Measurements from ENCODE around the gene KIAA1958. TPM values are rescaled to one million over a fixed set of nuclear protein-coding genes. Genes with fewer than 3 reads are reported as not detected.
"Not testable (repeated sequence)": the region's sequence is repeated elsewhere in the genome, so short reads cannot be mapped to it uniquely, and the experiment has no call there.

Gene KIAA1958
- polyA plus RNA-seq, 5 donors, result 7.4 to 14.9 (median 12.9) TPM

DNA sequence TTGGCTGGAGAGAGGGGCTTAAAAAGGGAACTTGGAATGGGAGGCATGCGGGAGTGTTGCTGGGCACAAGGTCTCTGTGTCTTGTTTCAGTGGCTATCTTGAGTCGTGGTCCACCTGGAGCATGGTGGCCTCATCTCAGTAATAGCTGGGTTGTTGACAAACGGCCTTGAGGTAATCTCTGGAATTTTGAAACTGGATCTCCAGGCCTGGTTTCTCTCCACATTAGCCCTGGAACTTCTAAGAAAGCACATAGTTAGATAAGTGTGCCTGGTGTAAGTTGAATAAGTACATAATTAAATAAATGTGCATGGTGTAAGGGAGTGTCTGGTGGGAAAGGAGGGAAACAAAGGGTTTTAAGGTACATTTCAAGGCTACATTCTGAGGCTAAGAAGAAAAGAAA, 169.0 kb downstream of the KIAA1958 start:
- DNase-seq, result no peak

DNA sequence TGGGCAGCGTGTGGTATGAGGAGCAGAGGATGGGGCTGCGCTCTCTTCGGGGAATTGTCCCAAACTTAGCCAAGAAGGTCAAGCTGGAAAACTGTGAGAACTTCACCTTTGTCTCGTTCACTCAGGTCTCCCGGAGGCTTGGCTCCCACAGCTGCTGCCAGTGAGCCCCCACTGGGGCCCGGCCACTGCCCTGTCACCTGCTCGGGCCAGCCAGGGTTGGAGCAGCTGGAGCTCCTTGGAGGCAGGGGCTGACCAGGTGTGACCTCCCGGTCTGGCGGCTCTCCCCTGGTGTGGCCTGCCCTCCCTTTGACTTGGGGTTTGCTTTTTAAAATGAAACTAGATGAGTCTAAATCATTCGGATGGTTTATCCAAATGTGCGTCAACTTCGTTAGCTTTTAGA, 173.3 kb downstream of the KIAA1958 start:
- no peak for DNase-seq

DNA sequence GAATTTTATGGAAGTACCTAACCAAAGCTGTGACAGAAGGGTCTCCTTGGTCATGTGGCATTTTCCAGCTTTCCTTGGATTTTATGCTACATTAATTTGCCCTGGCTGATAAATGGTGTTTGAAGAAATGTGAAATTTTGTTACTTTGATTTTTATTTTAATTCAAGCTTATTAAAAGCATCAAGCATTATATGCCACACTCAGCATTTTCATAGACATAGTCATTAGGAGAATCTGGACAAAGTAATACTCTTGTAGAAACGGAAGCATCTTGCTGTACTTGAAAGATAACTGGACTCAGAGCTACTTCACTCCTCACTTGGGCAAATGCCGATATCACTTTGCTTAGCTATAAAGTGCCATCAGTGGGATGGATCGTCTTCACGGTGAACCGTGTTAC, 177.1 kb downstream of the KIAA1958 start:
- no peak for DNase-seq

DNA sequence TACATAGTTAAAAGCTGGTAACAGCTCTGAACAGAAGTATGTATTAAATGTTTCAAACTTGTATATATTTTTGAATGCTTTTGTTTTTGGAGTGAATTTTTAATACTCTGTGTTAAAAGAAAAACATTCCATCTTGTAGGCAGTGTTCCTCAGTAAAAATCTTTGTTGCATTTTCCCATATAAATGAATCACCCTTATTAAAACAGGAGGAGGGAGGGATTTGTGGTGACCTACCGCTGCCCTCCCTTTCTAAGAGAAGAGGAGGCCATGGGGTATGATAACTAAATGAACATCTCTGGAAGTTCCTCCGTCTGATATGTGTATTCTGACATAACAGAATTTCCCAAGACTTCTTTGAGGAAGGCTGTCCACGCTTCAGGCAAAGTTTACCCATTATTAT, 177.9 kb downstream of the KIAA1958 start:
- no peak for DNase-seq

DNA sequence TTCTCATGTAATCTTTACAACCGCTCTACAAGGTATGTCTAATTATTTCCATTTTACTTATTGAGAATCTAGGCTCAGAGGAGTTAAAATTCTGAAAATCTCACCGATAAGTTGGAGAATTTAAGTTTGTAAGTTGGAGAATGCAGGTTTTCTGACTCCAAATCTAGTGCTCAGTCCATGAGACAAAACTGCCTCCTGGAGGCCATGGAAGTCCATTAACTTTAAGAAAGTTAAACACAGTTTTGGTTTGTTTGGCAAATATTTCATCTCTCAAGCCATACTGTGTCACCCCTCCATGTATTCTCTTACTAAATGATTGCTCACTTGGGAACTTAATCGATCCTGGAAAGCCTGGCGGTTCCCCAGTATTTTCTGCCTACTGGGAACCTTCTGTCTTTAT, 178.7 kb downstream of the KIAA1958 start:
- DNase-seq, result no peak

DNA sequence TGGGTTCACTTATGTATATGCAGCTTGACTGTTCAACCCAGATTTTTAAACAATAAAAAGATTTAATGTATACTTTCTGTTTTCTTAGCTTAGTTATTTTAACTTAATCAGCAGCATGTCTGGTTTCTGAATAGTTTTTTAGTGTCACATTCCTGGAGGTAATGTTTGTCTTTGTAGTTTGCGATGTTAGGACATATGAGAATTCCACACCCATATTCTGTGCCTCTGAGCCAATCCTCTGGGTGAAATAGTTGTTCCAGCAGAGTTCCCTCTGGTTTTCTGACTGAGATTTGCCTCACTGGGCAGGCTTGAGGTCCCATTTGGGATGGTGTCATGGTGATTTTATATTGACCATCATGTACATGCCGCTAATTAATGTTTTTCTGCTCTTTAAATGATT, 182.7 kb downstream of the KIAA1958 start:
- no peak for DNase-seq

DNA sequence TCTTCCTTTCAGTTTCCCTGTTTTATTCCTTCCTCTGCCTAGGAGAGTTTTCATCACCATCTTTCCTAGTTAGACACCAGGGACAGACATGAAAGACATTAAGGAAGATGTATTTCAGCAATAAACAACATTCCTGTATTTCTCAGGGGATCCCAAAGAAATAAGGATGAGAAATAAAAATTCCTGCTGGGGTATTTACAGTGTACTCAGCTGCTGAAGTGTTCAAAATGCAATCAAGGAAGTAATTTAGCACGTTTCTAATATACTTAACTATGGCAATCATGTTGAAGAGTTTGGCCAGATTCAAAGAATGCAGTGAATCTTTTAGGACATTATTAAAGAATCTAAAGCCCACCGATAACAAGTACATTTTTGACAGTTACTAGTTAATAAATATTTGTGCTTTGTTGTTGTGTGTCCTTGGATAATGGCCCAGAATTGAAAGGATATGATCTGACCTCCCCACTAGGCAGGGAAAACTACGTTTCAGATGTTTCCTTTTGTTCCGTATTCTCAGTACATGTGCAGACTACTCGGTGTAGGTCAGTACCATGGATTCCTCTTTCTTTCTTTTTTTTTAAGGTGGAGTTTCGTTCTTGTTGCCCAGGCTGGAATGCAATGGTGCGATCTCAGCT, 184.5 kb downstream of the KIAA1958 start:
- DNase-seq, result peak in 1 of 2 donors; percentile 12

DNA sequence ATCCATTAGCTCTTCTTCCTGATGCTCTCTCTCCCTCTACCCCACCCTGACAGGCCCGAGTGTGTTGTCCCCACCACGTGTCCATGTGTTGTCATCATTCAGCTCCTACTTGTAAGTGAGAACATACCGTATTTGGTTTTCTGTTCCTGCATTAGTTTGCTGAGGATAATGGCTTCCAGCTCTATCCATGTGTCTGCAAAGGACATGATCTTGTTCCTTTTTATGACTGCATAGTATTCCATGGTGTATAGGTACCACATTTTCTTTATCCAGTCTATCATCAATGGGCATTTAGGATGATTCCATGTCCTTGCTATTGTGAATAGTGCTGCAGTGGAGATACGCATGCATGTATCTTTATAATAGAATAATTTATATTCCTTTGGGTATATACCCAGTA, 186.6 kb downstream of the KIAA1958 start:
- DNase-seq, result not testable (repeated sequence)

DNA sequence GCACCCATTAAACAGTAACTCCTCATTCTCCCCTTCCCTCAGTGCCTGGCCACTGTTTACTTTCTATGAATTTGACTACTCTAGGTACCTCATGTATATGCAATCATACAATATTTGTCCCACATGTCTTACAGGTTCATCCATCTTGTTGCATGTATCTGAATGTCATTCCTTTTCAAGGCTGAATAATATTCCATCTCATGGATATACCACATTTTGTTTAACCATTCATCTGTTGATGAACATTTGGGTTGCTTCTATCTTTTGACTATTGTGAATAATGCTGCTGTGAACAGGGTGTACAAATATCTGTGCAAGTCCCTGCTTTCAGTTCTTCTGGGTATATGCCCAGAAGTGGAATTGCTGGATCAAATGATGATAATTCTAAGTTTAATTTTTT, 190.4 kb downstream of the KIAA1958 start:
- no peak for DNase-seq

DNA sequence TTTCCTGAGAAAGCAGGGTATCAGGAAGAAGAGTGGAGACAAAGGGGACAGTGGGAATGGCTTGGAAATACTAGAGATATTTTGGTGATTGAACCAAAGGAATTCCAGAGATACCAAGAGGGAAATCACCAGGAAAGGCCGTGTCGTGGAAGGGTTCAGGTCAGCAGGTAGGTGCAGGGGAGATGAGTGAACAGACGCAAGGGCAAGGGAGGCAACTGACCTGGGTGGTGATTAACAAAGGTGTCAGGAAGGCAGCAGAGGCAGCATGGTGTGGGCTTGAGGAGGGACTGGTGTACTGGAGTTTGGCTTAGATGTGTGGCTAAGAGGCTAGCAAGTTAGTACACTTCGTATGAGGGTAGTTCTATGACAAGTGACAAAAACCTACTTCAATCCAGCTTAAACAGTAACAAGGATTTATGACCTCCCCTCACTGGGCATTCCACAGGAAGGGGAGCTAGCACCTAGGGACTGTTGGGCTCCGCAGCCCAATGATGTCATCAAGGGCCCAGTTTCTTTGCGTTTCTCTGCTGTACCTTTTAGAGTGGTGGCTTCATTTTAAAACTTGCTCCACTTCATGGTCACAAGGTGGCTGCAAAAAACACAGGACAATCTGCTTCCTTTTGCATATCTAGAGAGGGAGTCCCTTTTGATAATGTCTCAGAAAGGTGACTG, 194.2 kb downstream of the KIAA1958 start:
- DNase-seq, result no peak

DNA sequence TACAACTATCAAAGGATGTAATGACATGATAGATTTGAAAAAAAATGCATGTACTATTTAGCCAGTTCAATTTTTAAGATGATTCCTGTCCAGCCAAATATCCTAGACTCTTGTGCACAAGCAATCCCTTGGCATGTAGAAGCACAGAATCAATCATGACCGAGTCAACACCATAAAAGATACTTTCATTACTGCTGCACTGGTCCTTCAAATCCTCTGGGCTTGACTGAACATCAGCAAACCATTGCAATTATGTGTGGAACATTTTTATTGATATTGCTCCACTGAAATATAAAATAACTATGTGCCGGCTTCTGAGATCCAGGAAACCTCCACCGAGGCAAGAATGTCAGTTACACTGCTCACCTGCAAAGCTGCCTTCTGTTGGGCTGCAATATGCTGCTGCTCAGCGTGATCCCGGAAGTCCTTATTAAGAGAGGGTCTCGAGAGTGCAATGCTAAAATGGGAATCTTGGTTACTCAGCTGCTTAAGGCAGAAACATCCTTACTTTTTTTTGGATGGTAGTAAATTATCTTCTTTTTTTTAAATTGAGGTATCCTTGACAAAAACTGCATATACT, 202.6 kb downstream of the KIAA1958 start:
- no peak for DNase-seq

DNA sequence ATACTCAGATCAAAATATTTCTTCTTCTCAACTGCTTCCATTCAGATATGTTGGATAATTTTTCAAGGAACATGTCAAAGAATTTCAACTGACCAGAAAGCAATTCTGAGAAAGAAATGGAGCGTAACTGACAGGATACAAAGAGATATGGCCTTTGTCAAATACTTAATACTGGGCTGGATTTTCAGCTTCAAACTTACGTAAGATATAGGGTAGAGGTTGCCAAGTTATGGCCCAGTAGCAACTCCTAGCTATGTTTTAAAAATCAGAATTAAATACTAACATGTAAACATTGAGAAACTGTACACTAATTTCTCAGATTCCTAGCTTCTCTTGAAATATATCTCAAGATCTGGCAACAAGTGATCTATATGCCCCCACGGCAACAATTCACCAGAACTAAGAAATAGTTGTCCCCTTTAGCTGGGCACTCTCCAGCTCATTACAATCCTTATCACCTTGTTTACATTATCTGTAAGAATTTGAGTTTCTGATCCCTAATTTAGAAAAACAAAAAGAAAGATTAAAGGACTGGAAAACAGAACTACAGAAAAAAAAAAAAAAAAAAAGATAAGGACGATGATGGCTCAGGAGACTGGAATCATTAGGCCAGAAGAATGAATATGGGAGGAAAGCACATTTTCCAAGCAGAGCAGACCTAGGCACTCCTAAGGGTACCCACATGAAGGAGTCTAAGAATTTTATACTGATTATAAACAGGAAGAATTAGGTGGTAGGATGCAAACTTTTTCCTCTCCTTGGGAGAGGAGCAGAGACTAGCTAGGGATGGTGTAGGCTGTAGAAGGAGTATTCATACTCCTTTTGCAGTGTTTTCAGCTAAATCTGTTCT, 208.3 kb downstream of the KIAA1958 start:
- peak; percentile 23 to 31 for DNase-seq

DNA sequence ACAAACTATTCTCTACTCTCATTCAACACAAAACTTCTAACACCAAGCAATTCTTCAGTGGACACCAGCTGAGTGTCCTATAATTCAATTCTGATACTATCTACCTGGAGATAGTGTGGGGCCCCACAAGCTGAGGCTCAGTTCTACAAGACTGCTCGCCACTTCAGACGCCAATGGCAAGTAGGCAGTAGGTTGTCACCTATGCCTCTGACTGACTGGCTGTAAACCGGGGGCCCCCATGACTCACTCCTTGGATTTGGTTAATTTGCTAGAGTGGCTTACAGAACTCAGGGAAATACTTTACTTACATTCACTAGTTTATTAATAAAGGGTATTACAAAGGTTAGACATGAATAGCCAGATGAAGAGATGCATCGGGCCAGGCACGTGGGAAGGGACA, 209.8 kb downstream of the KIAA1958 start:
- no peak for DNase-seq

DNA sequence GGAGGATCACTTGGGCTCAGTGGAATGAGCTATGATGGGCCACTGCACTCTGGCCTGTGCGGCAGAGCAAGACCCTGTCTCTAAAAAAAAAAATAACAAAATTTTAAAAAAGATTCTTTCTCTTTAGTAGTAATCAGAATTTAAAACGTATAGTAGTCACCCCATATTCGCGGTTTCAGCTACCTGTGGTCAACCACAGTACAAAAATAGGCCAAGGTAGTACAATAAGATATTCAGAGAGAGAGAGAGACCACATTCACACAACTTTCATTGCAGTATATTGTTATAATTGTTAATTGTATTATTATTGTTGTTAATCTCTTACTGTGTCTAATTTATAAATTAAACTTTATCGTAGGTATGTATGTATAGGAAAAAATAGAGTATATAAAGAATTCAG, 212.6 kb downstream of the KIAA1958 start:
- DNase-seq, result no peak

DNA sequence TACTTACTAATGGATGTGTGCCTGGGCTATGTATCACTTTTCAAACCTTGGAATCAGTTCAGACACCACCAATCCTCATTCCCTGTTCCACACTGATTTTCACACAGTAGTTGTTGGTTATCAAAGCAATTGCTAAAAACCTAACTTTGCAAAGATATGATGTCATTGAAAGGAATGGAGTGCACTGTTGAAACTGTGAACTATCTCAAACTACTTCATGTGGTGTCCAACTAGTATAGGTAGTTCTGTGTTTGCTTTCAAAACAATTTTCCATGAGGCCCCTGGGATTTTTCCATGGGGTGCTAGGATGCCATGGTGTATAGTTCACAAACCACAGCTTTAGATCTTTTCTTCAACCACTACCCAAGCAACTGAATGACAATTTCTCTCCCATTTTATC, 213.5 kb downstream of the KIAA1958 start:
- DNase-seq, result no peak

DNA sequence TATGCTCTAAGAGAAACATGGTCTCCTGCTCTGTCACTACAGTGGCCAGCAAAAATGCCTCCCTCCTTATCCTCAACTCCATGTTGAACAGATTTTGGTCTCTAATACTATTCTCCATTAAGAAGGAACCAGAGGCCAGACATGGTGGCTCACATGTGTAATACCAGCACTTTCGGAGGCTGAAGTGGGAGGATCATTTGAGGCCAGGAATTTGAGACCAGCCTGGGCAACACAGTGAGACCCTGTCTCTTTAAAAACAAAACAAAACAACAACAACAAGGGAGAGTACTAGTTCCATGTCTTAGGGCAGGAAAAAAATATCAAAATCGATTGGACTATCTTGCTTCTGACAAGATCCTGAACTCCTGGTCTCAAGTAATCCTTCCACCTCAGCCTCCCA, 216.7 kb downstream of the KIAA1958 start:
- DNase-seq, result no peak

DNA sequence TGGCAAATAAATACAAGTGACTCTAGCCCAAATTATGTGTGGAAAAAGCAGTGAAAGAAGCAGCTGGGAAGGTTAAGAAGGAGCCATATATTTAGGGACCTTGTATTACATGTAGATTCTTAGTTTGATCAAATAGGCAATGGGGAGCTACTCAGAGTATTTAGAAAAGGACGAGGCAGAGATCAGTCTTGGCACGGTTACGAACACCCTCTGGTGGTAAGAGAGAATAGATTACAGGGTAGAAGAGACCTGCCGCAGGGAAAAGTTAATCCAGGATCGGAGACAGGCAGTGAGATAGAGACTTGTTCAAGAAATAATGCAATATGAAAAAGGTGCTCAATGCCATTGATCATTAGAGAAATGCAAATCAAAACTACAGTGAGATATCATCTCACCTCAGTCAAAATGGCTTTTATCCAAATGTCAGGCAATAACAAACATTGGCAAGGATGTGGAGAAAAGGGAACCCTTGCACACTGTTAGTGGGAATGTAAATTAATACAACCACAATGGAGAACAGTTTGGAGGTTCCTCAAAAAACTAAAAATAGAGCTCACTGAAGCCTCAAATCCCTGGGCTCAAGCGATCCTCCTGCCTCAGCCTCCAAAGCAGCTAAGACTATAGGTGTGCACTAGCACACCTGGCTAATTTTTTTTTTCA, 219.3 kb downstream of the KIAA1958 start:
- DNase-seq, result peak; percentile 25 to 52

DNA sequence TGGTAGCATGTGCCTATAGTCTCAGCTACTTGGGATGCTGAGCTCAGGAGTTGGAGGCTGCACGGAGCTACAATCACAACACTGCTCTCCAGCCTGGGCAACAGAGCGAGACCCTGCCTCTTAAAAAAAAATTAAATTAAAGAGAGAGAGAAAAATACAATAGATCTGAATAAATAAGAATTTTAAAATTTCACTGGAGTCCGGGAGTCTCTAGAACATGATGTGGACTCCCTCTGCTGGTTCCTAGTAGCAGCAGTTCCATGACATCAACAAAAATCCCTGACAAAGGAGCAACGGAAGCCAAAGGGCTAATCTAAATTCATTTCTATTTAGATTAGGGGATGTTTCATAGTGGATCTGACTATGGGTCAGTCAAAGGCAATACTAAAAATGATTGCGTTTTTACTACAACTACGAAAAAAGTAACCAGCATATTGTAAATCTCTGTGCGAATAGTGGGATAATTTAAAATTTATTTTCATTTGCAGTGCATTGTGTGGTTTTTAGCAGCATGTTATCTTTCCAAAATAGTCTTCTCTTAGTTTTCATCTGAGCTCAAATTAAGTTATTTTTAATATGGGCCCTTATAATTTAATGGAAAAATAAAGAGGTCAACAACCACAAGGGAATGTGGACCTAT, 224.5 kb downstream of the KIAA1958 start:
- DNase-seq, result peak; percentile 19 to 45

DNA sequence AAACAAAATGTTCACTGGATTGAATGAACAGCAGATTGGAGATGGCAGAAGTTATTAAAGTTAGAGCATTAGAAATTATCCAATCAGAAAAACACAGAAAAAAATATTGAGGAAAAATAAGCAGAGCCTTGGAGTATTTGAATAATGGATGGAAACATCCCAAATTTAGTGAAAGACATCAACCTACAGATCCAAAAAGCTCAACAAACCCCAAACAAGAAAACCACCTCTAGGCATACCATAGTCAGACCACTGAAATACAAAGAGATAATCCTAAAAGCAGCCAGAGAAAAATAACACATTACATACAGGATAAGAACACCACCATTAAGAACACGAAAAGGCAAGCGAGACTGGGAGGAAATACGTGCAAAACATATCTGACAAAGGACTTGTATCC, 226.1 kb downstream of the KIAA1958 start:
- DNase-seq, result no peak

DNA sequence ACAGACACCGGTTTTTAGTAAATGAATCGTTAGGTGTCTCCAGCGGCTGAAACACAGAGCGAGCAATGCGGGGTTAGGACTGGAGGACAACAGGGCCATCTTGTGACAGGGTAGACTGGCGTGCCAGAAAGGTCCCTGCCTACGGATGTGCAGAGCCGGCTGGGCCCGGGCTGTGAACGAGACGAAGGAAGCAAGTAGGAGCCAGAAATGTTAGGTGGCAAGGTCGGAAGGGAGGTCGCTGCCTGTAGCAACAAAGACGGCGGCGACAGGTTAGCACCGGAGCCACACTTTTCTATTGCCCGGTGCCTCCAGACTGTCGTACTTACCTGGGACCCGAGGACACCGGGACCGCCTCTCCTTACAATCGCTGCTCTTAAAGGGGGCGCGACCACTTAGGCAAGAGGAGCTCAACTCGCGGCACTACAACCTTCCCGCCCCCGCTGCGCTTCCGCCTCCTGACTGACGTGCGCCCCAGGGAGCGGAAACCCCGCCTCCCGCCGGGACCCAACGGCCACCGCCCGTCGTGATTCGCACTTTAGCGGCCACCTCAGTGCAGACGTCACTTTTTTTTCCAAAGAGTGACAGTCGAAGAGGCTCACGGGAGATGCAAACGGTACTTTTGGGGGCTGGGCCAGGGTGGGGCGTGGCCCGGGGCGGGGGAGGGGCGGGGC, 231.2 kb downstream of the KIAA1958 start, which contains the start of gene INIP:
Gene INIP, minus strand, starts transcription at position 457 of the 671 bp plus-strand sequence. CDS start 1,632 bp downstream, outside the sequence.
- DNase-seq, result peak; percentile 94 to 96
